GM19438 (cell line): ENCODE data around the gene CSRP1.

Experiments
- ATAC-seq: cut with Tn5 transposase; IDR thresholded peaks from one replicate; pipeline ENCODE4 v1.9.1; 2021; ENCODE audit warnings: low read depth; ENCODE audit not compliant: unreplicated experiment

CSRP1 gene

DNA sequence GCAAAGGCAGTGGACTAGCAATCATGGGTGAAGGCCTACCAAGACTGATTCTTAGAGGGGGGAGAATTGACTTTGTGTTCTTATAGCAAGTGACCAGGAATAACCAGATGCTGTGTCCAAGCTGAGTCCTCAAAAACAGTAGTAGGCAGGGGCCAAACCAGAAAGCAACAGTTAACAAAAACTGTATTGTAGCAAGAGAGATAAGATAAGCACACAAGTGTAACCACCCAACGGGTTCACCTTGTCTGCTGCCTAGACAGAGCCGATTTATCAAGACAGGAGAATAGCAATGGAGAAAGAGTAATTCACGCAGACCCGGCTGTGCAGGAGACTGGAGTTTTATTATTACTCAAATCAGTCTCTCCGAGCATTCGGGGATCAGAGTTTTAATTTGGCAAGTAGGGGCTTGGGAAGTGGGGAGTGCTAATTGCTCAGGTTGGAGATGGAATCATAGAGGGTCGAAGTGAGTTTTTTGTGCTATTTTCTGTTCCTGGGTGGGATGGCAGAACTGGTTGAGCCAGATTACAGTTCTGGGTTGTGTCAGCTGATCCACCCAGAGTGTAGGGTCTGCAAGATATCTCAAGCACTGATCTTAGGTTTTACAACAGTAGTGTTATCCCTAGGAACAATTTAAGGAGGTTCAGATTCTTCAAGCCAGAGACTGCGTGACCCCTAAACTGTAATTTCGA, 8.3 kb upstream of the CSRP1 start:
- no peak for ATAC-seq

DNA sequence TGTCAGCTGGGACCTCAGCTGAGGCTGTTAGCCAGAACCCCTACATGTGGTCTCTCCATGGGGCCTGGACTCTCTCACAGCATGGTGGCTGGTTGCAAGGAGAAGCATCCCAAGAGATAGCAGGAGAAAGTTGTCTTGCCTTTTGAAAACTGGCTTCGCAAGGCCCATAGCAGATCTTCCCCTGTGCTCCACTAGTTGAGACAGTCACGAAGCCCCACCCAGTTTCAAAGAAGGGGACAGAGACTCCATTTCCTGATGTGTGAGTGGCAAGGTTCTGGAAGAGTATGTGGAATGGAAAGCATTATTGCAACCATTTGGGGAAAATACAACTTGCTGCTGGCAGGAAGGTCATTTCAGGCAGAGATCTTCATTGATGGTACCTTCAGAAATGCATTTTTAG, 7.5 kb upstream of the CSRP1 start:
- ATAC-seq: no peak

DNA sequence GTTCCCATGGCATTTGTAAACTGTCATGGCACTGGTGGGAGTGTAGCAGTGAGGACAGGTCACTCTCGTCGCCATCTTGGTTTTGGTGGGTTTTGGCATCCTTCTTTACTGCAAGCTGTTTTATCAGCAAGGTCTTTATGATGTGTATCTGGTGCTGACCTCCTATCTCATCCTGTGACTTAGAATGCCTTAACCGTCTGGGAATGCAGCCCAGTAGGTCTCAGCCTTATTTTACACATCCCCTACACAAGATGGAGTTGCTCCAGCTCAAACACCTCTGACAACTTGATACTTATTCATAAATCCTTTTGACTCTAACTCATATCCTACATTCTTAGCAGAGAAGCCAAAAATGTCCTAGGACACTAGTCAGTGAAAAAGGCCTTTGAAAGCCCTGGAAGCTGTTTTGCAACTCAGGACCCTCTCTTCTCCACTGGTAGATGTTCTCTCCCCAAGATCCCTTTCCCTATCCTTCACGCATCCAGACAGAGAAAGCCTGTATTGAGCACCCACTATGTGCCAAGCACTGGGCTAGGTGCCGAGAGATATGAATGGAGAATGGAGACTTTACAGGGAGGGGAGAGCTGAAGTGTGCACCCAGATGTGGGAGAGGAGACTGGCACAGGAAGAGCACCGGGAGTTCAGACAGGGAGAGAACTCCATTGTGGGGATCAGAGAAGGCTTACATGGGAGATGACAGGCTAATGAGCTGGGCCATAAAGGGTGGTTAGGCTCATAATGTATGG, 6.7 kb upstream of the CSRP1 start:
- no peak for ATAC-seq

DNA sequence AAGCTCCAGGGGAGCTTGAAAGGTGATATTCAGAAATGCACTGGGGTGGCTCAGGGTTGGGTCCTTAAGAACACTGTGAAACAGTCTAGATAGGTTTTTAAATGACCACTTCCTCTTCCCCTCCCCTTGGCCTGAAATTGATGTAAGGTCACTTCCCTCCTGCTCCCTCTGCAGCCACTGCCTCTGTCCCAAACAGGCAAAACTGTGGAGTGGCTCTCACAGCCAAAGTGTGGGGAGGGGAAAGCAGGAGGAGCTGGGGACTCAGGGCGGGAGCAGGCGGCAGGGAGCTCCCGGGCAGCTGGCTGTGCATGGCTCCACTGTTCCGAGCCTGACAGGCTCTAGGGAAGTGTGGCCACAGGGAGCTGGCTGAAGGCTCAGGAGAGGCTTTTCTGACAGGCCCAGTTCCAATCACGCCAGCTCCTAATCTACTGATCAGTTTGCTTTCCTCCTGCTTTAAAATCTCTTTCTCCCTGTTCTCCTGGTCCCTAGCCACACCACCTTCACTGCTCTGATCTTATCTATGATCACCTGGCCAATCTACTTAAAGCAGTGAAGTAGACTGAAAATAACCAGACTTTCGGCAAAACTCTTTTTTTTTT, 5.1 kb upstream of the CSRP1 start:
- ATAC-seq: peak; percentile 65

DNA sequence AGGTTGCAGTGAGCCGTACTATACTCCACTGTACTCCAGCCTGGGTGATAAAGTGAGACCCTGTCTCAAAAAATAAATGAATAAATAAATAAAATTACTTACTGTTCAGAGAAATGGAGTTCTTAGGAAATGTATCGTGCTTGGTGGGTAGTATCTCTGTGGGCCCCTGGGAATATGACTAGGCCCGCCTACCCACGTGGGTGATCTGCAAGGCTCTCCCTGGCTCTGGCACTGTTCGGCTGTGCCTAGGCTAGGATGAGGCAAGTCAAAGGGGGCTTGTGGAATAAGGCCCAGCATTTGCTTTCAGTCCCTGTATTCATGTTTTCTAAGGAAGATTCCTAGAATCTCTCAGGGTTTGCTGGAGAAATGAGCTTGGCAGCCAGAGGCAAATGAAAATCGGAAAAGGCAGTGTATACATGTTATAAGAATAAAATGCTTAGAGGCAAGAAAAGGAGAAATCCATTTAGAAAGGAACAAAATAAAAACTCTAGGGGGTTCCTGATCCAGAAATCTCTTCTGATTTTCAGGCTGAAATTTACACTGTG, 4.5 kb upstream of the CSRP1 start:
- no peak for ATAC-seq

DNA sequence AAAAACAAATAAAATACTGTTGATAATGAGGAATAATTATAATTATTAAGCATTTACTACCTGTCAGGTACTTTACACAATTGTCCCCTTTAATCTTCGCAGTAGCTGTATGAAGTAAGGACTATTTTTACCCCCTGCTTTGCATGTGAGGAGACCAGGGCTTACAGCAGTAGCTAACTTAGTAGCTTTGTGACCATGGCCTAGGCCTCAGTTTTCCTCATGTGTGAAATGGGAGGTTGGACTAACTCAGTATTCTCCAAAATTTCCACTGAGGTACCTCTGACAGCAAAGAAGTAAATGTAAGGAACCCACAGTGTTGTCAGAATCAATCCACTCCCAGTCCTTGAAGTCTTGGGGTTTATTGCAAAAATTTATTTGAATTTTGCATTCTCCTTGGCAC, 3.8 kb upstream of the CSRP1 start:
- ATAC-seq: no peak

DNA sequence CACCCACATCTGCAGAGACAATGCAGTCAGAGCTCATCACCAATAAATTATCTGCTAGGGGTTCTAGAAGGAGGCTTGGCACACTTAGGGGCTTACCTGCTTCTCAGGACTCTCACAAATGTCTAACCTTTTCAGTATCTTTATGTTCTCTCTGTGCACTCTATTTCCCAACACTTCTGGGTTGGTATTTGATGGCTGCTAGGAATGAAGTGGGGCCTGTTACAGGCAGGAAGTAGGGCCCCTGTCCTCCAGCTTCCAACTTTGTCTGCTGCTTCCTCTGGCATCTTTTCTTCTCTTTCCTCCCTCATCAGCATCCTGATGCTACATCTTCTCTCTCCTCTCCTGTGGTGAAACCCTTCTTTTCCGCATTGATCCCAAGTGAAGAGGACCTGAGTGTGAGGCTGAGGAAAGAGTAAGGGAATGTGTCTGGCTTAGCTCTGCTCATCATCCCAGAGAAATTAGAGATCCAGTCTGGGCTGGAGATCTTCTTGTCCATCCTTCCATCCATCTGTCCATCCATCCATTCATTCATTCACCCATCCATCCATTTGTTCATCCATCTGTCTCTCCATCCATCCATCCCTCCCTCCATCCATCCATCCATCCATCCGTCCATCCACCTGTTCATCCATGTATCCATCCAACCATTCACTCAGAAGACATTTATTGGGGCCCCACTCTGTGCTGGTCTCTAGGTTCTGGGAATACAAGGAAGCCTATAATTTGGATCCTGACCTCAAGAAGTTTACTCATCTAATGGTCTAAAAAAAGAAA, 2.9 kb upstream of the CSRP1 start:
- ATAC-seq: no peak

DNA sequence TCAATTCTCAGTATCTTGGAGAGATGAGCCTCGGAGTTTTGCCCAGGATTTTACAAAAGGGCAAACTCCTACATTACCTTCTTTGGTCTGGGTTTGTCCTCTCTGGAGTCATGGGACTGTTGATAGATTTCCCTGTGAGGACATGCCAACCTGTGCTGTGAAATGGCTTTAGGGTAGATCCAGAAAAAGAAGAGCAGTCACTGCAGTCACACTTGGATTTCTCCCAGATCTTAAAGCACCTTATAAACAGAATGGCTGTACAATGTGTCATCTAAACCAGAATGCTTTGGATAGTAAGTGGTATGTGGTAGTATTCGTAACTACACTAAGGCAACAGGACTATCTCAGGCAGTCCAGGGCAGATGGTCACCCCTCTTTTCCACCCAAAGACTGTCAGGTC, 1.9 kb upstream of the CSRP1 start:
- ATAC-seq: no peak

DNA sequence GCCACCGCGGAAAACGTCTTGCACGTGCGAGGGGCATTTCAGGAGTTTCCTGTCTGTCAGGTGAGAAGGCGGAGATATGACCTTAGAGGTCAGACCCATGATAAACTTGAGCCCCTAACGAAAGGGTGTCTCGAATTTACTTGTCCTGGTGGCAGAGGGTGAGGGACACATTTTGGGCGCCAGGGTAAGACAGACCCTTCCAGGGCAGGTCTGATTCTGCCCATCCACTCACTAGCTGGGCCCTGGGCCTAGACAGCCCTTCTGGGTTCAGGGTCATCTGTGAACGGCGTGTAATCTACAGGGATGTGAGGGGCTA, 395 bp upstream of the CSRP1 start:
- peak; percentile 7 for ATAC-seq

DNA sequence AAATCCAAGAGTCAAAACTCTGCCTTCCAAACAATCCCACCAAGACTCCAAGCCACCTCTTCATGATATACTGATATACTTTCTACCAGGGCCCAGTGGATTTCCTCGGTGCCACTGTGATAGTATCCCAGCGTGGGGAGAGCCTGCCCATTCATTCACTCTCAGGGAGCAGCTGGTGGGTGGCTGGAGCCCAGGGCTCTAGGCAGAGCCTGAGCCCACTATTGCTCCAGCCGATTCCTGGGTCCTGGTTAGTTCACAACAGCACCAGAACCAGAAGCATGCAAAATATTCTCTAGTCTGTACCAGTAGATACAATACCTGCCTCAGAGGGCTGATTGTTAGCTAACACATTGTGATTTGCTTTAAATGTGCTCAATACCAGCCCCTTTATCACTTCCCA, 831 bp downstream of the CSRP1 start:
- no peak for ATAC-seq

DNA sequence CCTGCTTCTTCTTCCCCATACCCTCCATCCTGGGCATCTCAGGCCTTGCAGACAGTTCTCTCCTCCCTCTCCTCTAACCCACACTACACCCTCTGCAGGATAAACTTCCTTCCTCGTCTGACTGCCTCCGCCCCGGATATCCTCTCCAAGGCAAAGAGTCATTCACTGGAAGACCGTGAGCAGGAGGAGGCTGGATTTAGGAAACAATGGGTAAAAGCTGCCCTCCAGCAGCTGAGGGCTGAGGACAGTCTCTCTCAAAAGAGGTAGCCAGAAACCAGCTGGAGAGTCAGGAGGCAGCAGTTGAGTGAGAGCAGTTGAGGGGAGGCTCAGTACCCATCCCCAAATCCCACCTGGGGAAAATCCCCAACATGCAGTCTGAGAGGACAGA, 1.4 kb downstream of the CSRP1 start:
- no peak for ATAC-seq

DNA sequence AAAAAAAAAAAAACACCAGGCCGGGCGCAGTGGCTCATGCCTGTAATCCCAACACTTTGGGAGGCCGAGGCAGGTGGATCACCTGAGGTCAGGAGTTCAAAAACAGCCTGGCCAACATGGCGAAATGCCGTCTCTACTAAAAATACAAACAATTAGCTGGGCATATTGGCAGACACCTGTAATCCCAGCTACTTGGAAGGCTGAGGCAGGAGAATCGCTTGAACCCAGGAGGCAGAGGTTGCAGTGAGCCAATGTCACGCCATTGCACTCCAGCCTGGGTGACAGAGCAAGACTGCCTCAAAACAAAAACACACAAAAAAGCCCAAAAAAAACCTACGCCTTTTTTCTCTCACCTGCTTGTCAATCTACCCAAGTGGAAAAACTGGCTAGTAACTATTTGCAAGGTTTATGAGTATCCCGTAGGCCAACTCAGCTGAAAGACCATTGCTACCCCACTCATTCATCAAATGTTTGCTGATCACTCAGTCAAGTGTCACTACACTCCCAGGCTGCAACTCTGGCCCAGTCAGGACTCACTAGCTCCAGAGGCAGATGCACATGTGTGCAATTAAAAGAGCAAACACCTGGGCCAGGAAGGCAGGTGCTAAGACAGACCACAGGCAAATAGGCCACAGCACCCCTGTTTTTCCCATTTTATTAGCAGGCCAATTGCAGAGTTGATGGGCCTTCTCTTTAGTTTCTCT, 2.0 kb downstream of the CSRP1 start:
- no peak for ATAC-seq

DNA sequence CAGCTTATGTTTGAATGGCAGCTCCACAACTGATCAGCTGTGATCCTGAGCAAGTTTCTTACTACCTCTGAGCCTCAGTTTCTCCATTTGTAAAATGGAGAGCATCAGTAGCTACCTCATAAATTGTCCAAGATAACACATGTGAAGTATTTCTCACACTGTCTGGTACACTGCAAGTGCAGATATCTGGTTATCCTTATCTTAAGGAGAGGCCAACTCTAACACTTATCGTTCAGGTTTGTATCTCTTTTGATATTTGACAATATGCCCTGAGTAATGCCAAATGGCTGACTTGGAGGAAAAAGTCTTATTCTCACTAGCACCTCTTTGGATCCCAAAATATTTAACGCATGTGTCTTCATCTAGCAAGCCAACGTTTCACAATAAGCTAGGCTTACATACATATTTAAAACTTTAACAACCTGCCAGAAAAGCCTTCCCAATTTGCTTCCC, 2.7 kb downstream of the CSRP1 start:
- ATAC-seq: no peak

DNA sequence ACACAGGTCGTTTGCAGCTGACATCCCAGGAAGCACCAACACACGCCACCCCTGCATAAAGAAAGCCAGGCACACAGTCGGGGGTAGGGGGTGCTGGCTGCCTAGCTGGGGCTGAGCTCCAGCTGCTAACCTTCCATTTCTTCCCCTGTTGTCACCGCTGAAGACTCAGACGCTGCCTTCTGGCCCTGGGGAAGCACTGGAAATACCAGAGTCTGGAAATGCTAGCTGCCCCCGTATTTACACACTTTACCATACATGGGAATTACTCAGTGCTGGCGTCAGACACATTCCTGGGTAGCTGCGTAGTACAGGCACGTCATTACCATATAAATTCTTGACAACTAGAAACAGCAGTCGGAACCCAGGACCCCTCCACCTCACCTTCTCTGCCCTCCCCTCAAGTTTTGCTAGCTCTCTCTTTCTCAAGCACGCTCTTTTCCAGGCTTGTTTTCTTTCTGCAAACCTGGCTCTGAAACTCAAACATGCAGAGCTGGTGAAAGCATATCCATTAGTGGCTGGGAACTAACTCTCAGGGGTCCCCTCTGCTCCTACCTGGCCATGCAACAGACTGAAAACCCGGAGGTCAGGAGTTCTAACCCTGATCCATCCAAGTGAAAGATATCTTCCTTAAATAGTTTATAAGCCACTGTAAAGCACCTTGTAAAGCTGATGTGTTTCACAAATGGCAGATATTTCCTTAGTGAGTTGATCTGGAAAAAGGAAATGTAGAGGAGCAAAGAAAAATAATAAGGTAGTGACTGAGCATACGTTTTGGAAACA, 3.3 kb downstream of the CSRP1 start:
- no peak for ATAC-seq

DNA sequence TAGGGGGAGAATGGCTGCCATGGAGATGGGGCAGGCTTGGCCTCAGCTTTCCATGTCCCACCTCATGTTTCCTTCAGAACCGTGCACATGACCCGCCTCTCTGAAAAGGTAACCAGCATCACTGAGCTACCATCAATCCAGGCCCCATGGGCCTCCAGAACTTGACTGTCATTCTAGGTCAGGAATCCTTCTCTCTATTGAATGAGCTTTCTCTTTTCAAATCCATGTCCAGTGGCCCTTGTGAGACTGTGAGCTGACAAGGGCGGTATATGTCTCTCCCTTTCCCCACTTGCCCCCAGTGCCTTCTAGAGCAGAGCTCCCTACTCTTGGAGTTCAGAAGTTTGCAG, 4.4 kb downstream of the CSRP1 start:
- ATAC-seq: no peak

DNA sequence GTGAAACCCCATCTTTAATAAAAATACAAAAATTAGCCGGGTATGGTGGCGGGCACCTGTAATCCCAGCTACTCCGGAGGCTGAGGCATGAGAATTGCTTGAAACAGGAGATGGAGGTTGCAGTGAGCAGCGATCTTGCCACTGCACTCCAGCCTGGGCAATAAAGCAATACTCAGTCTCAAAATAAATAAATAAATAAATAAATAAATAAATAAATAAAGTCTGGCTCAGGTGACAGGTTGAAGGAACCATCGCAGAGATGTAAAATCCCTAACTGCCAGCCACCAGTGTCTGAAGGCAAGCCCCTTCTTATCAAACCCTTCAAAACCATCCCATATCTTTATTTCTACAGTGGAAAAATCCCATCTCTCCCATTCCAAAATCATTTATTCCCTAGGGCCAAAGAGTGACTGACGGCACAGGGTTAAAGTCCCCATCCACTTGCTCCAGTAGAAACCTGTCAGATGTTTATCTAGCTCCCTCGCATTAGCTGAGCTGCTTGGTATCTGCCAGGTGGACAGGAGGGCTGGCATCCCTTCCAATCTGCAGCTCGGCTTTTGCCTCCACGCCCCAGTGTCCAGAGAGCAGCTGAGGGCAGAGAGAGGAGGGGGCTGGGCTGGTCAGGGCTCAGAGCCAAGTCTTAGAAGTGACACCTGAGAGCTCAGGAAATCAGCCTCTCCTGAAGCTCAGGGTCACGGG, 5.0 kb downstream of the CSRP1 start:
- ATAC-seq: no peak

DNA sequence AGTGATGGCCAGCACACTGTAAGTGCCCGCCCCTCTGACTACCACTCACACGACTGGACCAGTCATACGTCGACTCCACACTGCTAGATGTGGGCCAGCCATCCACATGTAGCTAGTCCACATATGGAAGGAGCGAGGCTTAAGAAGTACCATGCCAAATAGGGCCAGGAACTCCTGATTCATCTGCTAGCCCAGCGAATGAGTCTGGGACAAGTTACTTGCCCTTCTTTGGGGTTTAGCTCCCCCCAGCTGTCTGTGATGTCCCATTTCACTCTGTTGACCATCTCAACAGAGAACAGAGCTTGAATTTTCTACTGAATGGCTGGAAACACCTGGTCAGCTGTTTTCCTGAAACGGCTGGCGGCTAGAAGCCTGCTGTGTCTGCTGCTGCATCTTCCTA, 5.8 kb downstream of the CSRP1 start:
- no peak for ATAC-seq

DNA sequence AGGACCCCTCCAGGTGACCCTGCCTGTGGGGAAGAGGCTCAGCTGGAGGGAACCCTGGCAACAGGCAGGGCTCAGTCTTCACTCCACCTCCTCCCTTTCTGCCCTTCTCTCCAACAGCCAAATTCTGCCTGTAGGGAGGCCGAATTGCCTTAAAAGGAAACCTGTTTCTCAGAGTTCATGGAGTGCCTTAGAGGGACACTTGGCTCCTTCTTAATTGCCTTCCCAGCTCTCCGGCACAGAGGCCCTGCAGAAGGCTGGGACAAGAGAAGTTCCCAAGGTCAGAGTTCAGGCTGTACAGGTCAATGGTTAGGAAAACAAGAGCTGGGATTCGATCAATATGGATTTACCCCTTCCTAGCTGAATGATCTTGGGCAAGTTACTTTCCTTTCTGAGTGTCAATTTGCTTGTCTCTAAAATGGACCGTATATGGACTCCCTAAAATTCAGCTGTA, 6.2 kb downstream of the CSRP1 start:
- no peak for ATAC-seq
